Measurements from ENCODE around the gene HTR3A.
A peak's percentile ranks its signal among the peaks of the same experiment; 100 is the strongest.

Gene HTR3A

GRCh38 chr11:113926273-113927197, 48.4 kb upstream of the HTR3A start:
- CTCF ChIA-PET, result interaction anchor here (0.6 to 0.8 kb wide), 2 partner anchors 12 to 268 kb away, joined by 5 to 6 read pairs; no protein-coding TSS in a partner anchor
- Histone ChIP-seq H3K36me3 (ENCODE audit: control insufficient read depth in 2 of 2, insufficient read depth in 1 of 2, low read length in 2 of 2) (no peaks in the 10 kb centered on the region), H3K9me3 (ENCODE audit: control insufficient read depth, insufficient read depth, low read depth, low read length) (no peaks in the 10 kb centered on the region), H3K27ac (ENCODE audit: extremely low read depth, low read depth, low read length) (no peak overlapping the region), H3K4me1 (ENCODE audit: control insufficient read depth, insufficient read depth, low read length) (no peaks in the 10 kb centered on the region), H3K4me3 (ENCODE audit: low read depth, low read length) (no peak overlapping the region)
- POLR2A ChIA-PET, result no interaction called here
- TF ChIP-seq ZNF114 (tag by site-specific recombination; IDR thresholded peaks at IDR 0.05) (no peak), PRDM1 (tag by site-specific recombination; IDR thresholded peaks at IDR 0.05) (peak; percentile 99), ZBTB17 (tag by site-specific recombination; IDR thresholded peaks at IDR 0.05) (peak; percentile 71; the same call in 1 of the 2 replicates)

GRCh38 chr11:113928311-113928710, 46.6 kb upstream of the HTR3A start:
- Histone ChIP-seq H3K4me3 (ENCODE audit: low read depth, low read length) (no peak overlapping the region), H3K9me3 (ENCODE audit: control insufficient read depth, insufficient read depth, low read depth, low read length) (no peaks in the 10 kb centered on the region), H3K4me1 (ENCODE audit: control insufficient read depth, insufficient read depth, low read length) (no peaks in the 10 kb centered on the region), H3K27ac (ENCODE audit: extremely low read depth, low read depth, low read length) (no peak overlapping the region), H3K36me3 (ENCODE audit: control insufficient read depth in 2 of 2, insufficient read depth in 1 of 2, low read length in 2 of 2) (no peaks in the 10 kb centered on the region)
- POLR2A ChIA-PET, result no interaction called here
- CTCF ChIA-PET, result interaction anchor here (0.5 to 1.1 kb wide), 4 partner anchors 32 to 656 kb away, joined by 3 to 5 read pairs (median 4); no protein-coding TSS in a partner anchor
- TF ChIP-seq ZNF350 (tag by site-specific recombination; IDR thresholded peaks at IDR 0.05) (no peak), ZBTB10 (tag by site-specific recombination; IDR thresholded peaks at IDR 0.05) (no peak), AEBP2 (tag by site-specific recombination; IDR thresholded peaks at IDR 0.05; ENCODE audit: borderline replicate concordance) (no peak), GFI1B (tag by site-specific recombination; IDR thresholded peaks at IDR 0.05) (no peak), FEZF1 (tag by site-specific recombination; IDR thresholded peaks at IDR 0.05) (no peak), HOXD13 (CRISPR knock-in tag; IDR thresholded peaks at IDR 0.05; ENCODE audit: borderline replicate concordance) (no peak), PBX3 (CRISPR knock-in tag; IDR thresholded peaks at IDR 0.05) (no peak), ZNF266 (tag by site-specific recombination; IDR thresholded peaks at IDR 0.05; ENCODE audit: low read depth) (no peak), GLI4 (tag by site-specific recombination; IDR thresholded peaks at IDR 0.05) (no peak), ZNF362 (tag by site-specific recombination; IDR thresholded peaks at IDR 0.05) (no peak), ZNF366 (tag by site-specific recombination; conservative IDR thresholded peaks at IDR 0.05) (no peak), ZFP41 (tag by site-specific recombination; IDR thresholded peaks at IDR 0.05; ENCODE audit: borderline replicate concordance) (no peak), ZNF600 (tag by site-specific recombination; IDR thresholded peaks at IDR 0.05) (no peak), PRDM4 (tag by site-specific recombination; IDR thresholded peaks at IDR 0.05) (no peak), ZNF449 (tag by site-specific recombination; IDR thresholded peaks at IDR 0.05) (no peak), ZNF76 (tag by site-specific recombination; IDR thresholded peaks at IDR 0.05; ENCODE audit: borderline replicate concordance, low read depth) (no peak), ZNF664 (tag by site-specific recombination; IDR thresholded peaks at IDR 0.05) (no peak), ZNF404 (tag by site-specific recombination; IDR thresholded peaks at IDR 0.05) (no peak), OSR2 (tag by site-specific recombination; IDR thresholded peaks at IDR 0.05) (no peak)

Measured in HEK293 (cell line).